Activated T-cell treated with anti-CD3 and anti-CD28 coated beads for 4 hours (primary cell): ENCODE measurements around the gene DUXB.

Experiments used
- DNase-seq: peaks from one replicate; pipeline ENCODE4 v3.0.0-alpha.2; 2020

The DUXB gene

GRCh38 chr16:75701361-75701760, at the start of gene DUXB:
Gene DUXB (minus strand): TSS chr16:75701461. CDS start chr16:75701418, 43 bp downstream.
- DNase-seq = no peak

GRCh38 chr16:75750528-75750927, 49.3 kb upstream of the DUXB start:
- no peak for DNase-seq

- no peak for DNase-seq
Measured at GRCh38 chr16:75746359-75746758, 45.1 kb upstream of the DUXB start.

- DNase-seq = no peak
Measured at GRCh38 chr16:75745823-75746222, 44.6 kb upstream of the DUXB start.

GRCh38 chr16:75745242-75745641, 44.0 kb upstream of the DUXB start:
- no peak for DNase-seq

GRCh38 chr16:75742424-75743047, 41.3 kb upstream of the DUXB start:
- DNase-seq = no peak

- no peak for DNase-seq
Measured at GRCh38 chr16:75733305-75734211, 32.3 kb upstream of the DUXB start.

GRCh38 chr16:75732871-75733270, 31.6 kb upstream of the DUXB start:
- no peak for DNase-seq

- no peak for DNase-seq
Measured at GRCh38 chr16:75727221-75727620, 26.0 kb upstream of the DUXB start.

- DNase-seq = no peak
Measured at GRCh38 chr16:75726390-75726789, 25.1 kb upstream of the DUXB start, which contains the start of gene CPHXL. Gene CPHXL (minus strand): TSS chr16:75726490. CDS start chr16:75726442, 48 bp downstream.

- no peak for DNase-seq
Measured at GRCh38 chr16:75718452-75718851, 17.2 kb upstream of the DUXB start.

- DNase-seq = no peak
Measured at GRCh38 chr16:75714661-75715060, 13.4 kb upstream of the DUXB start.

GRCh38 chr16:75710344-75710743, 9.1 kb upstream of the DUXB start:
- DNase-seq = no peak

- no peak for DNase-seq
Measured at GRCh38 chr16:75703306-75703705, 2.0 kb upstream of the DUXB start.

GRCh38 chr16:75702242-75702641, 981 bp upstream of the DUXB start:
- no peak for DNase-seq

- DNase-seq = no peak
Measured at GRCh38 chr16:75697571-75697970, 3.7 kb downstream of the DUXB start.

- no peak for DNase-seq
Measured at GRCh38 chr16:75695708-75696107, 5.6 kb downstream of the DUXB start.

- DNase-seq = no peak
Measured at GRCh38 chr16:75687361-75687760, 13.9 kb downstream of the DUXB start.

- no peak for DNase-seq
Measured at GRCh38 chr16:75682308-75682707, 19.0 kb downstream of the DUXB start.

GRCh38 chr16:75679366-75679765, 21.9 kb downstream of the DUXB start:
- DNase-seq = no peak

- DNase-seq = no peak
Measured at GRCh38 chr16:75676909-75677308, 24.4 kb downstream of the DUXB start, which contains the start of gene CPHXL2. Gene CPHXL2 (minus strand): TSS chr16:75677009. CDS start chr16:75676999, 10 bp downstream.

GRCh38 chr16:75667503-75667902, 33.8 kb downstream of the DUXB start:
- no peak for DNase-seq

- no peak for DNase-seq
Measured at GRCh38 chr16:75660726-75661302, 40.4 kb downstream of the DUXB start.

GRCh38 chr16:75660321-75660720, 40.9 kb downstream of the DUXB start:
- DNase-seq = no peak
